ENCODE results near the gene SIRT2.

DNA sequence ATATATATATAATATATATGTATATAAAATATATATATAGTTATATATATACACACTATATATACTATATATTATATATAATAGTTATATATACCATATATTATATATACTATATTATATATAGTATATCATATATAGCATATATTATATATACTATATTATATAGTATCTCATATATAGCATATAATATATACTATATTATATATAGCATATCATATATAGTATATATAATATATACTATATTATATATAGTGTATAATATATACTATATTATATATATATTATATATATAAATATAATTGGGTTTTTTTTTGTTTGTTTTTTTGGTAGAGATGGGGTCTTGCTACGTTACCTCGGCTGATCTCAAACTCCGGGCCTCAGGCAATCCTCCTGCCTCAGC, 38.0 kb downstream of the SIRT2 start:
- TF ChIP-seq GATA2 (IDR thresholded peaks at IDR 0.05; ENCODE audit: low read depth, low read length), result no peak
- no peak for TF ChIP-seq GATA3 (IDR thresholded peaks at IDR 0.05; ENCODE audit: low read depth, low read length)
